ENCODE results near the gene SLC39A2. TPM values are rescaled to one million over a fixed set of nuclear protein-coding genes. Genes with fewer than 3 reads are reported as not detected.
"Not testable (repeated sequence)": the region's sequence is repeated elsewhere in the genome, so short reads cannot be mapped to it uniquely, and the experiment has no call there.

Gene SLC39A2
- total RNA-seq, 4 donors from 2014 or later, result 0.82 to 1.4 TPM; not detected in 2

DNA sequence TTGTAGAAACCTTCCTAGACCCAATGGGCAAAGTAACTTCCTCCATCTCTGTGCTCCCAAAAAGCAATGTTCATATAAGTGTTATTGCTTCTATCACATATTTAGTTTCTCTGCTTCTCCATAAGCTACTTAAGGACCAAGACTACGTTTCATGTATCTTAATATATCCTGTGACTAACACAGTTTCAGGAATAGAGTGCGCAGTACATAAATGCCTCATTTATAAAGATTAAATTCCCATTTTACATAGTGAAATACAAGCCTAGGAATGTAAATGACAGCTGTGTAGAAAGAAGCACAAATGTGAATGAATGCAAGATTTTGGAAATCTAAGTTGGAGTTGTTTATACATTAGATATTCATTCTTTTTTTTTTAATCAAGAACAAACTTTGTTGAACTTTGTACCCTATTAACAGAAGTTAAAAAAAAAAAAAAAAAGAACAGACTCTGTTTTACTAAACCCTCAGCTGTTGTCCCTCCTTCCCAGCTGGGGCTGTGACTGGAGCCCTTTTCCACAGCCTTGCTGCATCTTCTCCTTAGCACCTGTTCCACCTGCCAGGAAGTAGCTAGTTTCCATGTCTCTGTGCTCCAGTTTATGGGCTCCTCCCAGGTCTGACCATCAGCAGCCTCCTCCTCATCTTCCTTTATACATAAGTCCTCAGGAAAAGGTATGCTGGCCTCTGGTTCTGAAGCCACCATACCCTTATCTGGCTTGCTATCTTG lies 16.3 kb upstream of the SLC39A2 start:
- in situ Hi-C loops (cut with MboI; ENCODE audit: low pct_ligation_motif_present in 1 of 4, low pct_unique_long_range_greater_than_20kb in 1 of 4, low sequenced_read_pairs in 3 of 4), result loop anchor here in 1 of 4 donors (25.0 kb wide), 1 partner anchor 296 kb away; the partner anchor contains the start of genes ANG and RNASE4
- H3K27me3 ChIP-seq, result no peaks in the 10 kb centered on the region
- intact Hi-C loops (cut with DNase I; ENCODE audit: low total_unique reads), result no loop called here
- H3K4me3 ChIP-seq, result no peak overlapping the region
- H3K9me3 ChIP-seq, result no peaks in the 10 kb centered on the region
- no peak for DNase-seq
- H3K36me3 ChIP-seq, result no peaks in the 10 kb centered on the region
- H3K27ac ChIP-seq, result no peak overlapping the region
- TF ChIP-seq, protein P1, sequence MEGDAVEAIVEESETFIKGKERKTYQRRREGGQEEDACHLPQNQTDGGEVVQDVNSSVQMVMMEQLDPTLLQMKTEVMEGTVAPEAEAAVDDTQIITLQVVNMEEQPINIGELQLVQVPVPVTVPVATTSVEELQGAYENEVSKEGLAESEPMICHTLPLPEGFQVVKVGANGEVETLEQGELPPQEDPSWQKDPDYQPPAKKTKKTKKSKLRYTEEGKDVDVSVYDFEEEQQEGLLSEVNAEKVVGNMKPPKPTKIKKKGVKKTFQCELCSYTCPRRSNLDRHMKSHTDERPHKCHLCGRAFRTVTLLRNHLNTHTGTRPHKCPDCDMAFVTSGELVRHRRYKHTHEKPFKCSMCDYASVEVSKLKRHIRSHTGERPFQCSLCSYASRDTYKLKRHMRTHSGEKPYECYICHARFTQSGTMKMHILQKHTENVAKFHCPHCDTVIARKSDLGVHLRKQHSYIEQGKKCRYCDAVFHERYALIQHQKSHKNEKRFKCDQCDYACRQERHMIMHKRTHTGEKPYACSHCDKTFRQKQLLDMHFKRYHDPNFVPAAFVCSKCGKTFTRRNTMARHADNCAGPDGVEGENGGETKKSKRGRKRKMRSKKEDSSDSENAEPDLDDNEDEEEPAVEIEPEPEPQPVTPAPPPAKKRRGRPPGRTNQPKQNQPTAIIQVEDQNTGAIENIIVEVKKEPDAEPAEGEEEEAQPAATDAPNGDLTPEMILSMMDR (IDR thresholded peaks at IDR 0.05), result no peak
- TF ChIP-seq POLR2A (IDR thresholded peaks at IDR 0.05), result no peak
- no peak for TF ChIP-seq POLR2AphosphoS5 (IDR thresholded peaks at IDR 0.05)
- TF ChIP-seq EP300 (IDR thresholded peaks at IDR 0.05; ENCODE audit: low read depth), result no peak
- 78 to 80% methylated on average over 2 of the region's 2 CpGs for WGBS, 2 donors (ENCODE audit: low coverage in 1 of 2)
- peaks cover 0 to 2% (median 0%) of the 10 kb centered on the region in 4 donors for H3K4me1 ChIP-seq

DNA sequence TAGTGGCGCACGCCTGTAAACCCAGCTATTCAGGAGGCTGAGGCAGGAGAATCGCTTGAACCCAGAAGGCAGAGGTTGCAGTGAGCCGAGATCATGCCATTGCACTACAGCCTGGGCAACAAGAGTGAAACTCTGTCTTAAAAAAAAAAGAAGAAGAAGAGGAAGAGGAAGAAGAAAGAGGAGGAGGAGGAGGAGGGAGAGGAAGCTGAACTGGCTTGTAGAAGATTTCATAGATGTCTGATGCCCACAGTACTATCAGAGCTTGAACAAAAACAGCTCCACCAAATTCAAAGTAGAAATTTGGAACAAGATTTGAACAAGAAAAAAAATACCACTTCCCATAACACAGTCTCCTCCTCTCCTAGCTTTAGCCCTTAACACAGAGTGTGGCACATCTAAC lies 13.4 kb upstream of the SLC39A2 start:
- H3K27me3 ChIP-seq; H3K9me3 ChIP-seq; intact Hi-C loops (cut with DNase I; ENCODE audit: low total_unique reads); H3K27ac ChIP-seq; DNase-seq; H3K36me3 ChIP-seq; H3K4me3 ChIP-seq: not testable (repeated sequence)
- H3K4me1 ChIP-seq, result peaks cover under 1 to 15% (median 10%) of the 10 kb centered on the region in 4 donors
- in situ Hi-C loops (cut with MboI; ENCODE audit: low pct_ligation_motif_present in 1 of 4, low pct_unique_long_range_greater_than_20kb in 1 of 4, low sequenced_read_pairs in 3 of 4), result loop anchor here in 1 of 4 donors (25.0 kb wide), 1 partner anchor 298 kb away; the partner anchor contains the start of genes ANG and RNASE4
- WGBS, 2 donors (ENCODE audit: low coverage in 1 of 2), result 92 to 94% methylated on average over 4 of the region's 4 CpGs

DNA sequence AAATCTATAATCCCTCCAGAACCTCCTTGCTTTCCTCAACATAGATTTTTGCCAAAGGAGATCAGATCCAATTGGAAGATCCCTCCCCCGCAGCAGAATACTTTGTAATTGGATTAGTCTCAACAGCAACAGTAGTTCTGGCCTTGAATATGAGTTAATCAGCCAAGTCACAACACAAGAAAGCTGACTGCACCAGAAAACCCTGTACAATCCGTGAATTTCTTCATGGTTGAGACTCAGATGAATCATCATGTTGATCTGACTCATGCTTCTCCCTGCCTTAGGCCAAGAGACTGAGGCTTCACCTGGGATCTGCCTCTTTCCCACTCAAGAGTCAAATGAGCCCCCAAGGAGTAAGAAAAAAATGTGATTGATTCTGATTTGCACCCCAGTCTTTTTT lies 12.3 kb upstream of the SLC39A2 start:
- in situ Hi-C loops (cut with MboI; ENCODE audit: low pct_ligation_motif_present in 1 of 4, low pct_unique_long_range_greater_than_20kb in 1 of 4, low sequenced_read_pairs in 3 of 4), result loop anchor here in 1 of 4 donors (25.0 kb wide), 1 partner anchor 300 kb away; the partner anchor contains the start of genes ANG and RNASE4
- peak overlapping the region in 2 of 4 donors; percentile 21 to 38 for H3K27ac ChIP-seq
- H3K9me3 ChIP-seq, result no peaks in the 10 kb centered on the region
- peaks cover 6 to 27% (median 21%) of the 10 kb centered on the region in 4 donors for H3K4me1 ChIP-seq
- intact Hi-C loops (cut with DNase I; ENCODE audit: low total_unique reads), result no loop called here
- WGBS, 2 donors (ENCODE audit: low coverage in 1 of 2), result 20 to 51% methylated on average over 1 to 2 of the region's 2 CpGs
- no peak for TF ChIP-seq POLR2A (IDR thresholded peaks at IDR 0.05)
- TF ChIP-seq, protein P1 (IDR thresholded peaks at IDR 0.05), result no peak
- TF ChIP-seq POLR2AphosphoS5 (IDR thresholded peaks at IDR 0.05), result peak in 1 of 3 donors; percentile 61
- no peak for TF ChIP-seq EP300 (IDR thresholded peaks at IDR 0.05; ENCODE audit: low read depth)
- no peak for DNase-seq
- H3K36me3 ChIP-seq, result peaks cover 0 to 4% (median 0%) of the 10 kb centered on the region in 4 donors
- H3K27me3 ChIP-seq, result no peaks in the 10 kb centered on the region
- H3K4me3 ChIP-seq, result no peak overlapping the region

DNA sequence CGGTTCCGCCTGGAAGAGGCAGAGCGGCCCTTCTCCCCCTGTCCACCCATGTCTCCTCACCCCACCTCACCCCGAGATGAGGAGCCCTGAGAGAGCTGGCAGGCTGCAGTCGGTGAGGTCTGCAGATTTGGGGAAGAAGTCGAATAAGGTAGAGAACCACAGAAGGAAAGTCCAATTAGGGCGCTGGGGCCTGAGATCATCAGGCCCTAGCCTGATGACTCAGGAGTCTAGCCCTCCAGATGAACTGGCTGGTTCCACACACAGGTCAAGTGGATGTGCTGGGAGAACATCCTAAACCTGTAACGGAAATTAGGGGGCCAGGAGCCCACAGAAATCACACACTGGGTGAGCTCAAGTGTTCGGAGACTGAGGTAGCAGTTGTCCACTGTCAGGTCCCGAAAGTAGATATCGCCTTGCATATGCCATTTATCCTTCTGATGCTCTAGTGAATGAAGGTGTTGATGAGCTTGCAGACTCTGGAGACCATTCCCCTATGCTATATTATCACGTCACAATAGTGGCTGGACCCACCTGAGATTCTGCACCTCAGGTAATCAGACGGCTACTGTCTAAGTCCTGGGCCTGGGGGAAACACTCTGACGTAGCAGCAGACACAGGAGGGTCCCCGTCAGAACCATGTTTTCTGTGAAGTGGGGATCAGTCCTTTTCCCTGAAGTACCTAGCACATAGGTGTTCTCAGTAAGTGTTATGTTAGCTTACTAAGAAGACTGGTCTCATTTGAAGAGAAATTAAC lies 10.2 kb upstream of the SLC39A2 start:
- H3K4me3 ChIP-seq, result peak overlapping the region in 3 of 4 donors; percentile 71 to 80 (median 77)
- no peak for TF ChIP-seq POLR2AphosphoS5 (IDR thresholded peaks at IDR 0.05)
- TF ChIP-seq, protein P1 (IDR thresholded peaks at IDR 0.05), result no peak
- TF ChIP-seq POLR2A (IDR thresholded peaks at IDR 0.05), result no peak
- no peak for TF ChIP-seq EP300 (IDR thresholded peaks at IDR 0.05; ENCODE audit: low read depth)
- intact Hi-C loops (cut with DNase I; ENCODE audit: low total_unique reads) (no loop called here), in situ Hi-C loops (cut with MboI; ENCODE audit: low pct_ligation_motif_present in 1 of 4, low pct_unique_long_range_greater_than_20kb in 1 of 4, low sequenced_read_pairs in 3 of 4) (loop anchor here in 1 of 4 donors (25.0 kb wide), 1 partner anchor 302 kb away; the partner anchor contains the start of genes ANG and RNASE4)
- peaks cover 0 to 24% (median 10%) of the 10 kb centered on the region in 4 donors for H3K36me3 ChIP-seq
- H3K4me1 ChIP-seq, result peaks cover 6 to 29% (median 26%) of the 10 kb centered on the region in 4 donors
- no peaks in the 10 kb centered on the region for H3K9me3 ChIP-seq
- no peaks in the 10 kb centered on the region for H3K27me3 ChIP-seq
- peak overlapping the region; percentile 84 to 91 (median 88) for H3K27ac ChIP-seq
- DNase-seq, result no peak
- 81 to 100% methylated on average over 3 to 15 of the region's 15 CpGs for WGBS, 2 donors (ENCODE audit: low coverage in 1 of 2)

Measured in transverse colon (tissue), 4 donors.